NB4 (cell line): ENCODE measurements around the gene NUDCD2.

Experiments
- DNase-seq: peaks from one replicate; pipeline ENCODE4 v3.0.0; 2010; ENCODE audit warnings: low read depth
- H3K4me3 ChIP-seq: one replicate; pipeline ENCODE4 v1.5.1; 2011; ENCODE audit warnings: mild to moderate bottlenecking, low read depth, low read length, moderate library complexity
- MYC ChIP-seq: IDR thresholded peaks from 2 replicates; pipeline ENCODE4 v1.6.1; 2011; ENCODE audit warnings: low read depth, low read length
- POLR2A ChIP-seq: IDR thresholded peaks from 2 replicates; pipeline ENCODE4 v1.6.1; 2011; ENCODE audit warnings: mild to moderate bottlenecking; ENCODE audit not compliant: insufficient read length; ENCODE audit errors: extremely low read depth
- TF ChIP-seq, protein P1 (sequence below): IDR thresholded peaks from one replicate; pipeline ENCODE4 v1.5.1; 2012; ENCODE audit warnings: low read depth, low read length
- TF ChIP-seq, protein P2 (sequence below): IDR thresholded peaks from 2 replicates; pipeline ENCODE4 v1.6.1; 2011; ENCODE audit warnings: low read depth, low read length

Gene NUDCD2

DNA sequence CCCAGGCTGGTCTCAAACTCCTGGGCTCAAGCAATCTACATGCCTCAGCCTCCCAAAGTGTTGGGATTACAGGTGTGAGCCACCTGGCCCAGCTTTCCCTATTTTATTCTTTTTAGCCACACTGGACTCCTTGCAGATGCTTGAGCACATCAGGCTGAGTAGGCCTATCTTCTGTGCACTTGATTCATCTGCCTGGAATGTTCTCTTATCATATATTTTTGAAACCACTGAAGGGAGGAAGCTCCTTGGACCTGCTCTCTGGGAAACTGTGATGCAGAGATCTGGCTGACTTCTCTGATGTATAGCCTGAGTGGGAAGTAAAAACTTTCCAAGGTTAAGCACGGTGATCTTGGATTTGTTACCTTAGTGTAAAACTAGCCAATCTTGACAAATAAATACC is 39.0 kb upstream of the NUDCD2 start:
- TF ChIP-seq MYC, result no peak
- TF ChIP-seq POLR2A, result no peak
- TF ChIP-seq, protein P1, sequence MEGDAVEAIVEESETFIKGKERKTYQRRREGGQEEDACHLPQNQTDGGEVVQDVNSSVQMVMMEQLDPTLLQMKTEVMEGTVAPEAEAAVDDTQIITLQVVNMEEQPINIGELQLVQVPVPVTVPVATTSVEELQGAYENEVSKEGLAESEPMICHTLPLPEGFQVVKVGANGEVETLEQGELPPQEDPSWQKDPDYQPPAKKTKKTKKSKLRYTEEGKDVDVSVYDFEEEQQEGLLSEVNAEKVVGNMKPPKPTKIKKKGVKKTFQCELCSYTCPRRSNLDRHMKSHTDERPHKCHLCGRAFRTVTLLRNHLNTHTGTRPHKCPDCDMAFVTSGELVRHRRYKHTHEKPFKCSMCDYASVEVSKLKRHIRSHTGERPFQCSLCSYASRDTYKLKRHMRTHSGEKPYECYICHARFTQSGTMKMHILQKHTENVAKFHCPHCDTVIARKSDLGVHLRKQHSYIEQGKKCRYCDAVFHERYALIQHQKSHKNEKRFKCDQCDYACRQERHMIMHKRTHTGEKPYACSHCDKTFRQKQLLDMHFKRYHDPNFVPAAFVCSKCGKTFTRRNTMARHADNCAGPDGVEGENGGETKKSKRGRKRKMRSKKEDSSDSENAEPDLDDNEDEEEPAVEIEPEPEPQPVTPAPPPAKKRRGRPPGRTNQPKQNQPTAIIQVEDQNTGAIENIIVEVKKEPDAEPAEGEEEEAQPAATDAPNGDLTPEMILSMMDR, result no peak
- TF ChIP-seq, protein P2, sequence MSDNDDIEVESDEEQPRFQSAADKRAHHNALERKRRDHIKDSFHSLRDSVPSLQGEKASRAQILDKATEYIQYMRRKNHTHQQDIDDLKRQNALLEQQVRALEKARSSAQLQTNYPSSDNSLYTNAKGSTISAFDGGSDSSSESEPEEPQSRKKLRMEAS, result no peak
- no peak overlapping the region for H3K4me3 ChIP-seq
- DNase-seq, result no peak

DNA sequence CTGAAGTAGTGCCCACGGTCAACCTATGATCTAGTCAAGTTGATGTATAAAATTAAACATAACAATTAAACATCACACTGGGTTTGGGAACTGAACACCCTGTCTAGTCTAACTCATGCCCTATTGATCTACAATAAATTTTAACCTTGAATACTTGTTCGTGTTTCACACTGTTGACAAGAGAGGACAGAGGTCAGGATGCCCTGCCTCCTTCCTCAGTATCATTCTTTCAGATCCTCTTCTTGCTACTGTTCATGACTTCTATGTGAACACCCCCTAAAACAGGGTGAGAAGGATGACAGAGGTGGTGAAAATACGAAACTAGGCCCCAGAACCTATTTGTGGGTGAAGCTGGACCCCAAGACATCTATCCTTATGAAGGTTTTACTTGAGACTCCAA is 37.4 kb upstream of the NUDCD2 start:
- DNase-seq, result no peak
- TF ChIP-seq, protein P2, result no peak
- no peak for TF ChIP-seq MYC
- TF ChIP-seq, protein P1, result no peak
- TF ChIP-seq POLR2A, result no peak
- H3K4me3 ChIP-seq, result no peak overlapping the region

DNA sequence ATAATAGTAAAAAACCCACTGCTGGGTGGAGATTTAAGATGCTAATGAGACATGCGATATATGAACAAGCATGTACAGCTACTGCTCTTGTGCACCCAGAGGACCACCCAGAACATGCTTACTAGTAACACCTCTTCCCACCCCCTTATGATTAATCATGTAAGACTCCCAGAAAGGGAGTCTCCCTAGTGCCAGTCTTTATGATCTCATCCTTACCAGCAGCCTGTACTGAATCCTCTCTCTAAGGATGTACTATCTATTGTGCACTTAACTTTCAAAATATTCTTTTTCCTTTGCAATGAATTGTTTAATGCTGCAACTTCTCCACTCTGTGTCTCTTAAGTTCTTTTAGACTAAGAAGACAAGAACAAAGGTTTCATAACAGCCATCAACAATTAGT is 36.4 kb upstream of the NUDCD2 start:
- no peak overlapping the region for H3K4me3 ChIP-seq
- DNase-seq, result no peak
- TF ChIP-seq POLR2A (no peak), MYC (no peak)
- TF ChIP-seq, protein P1, result no peak
- TF ChIP-seq, protein P2, result no peak

DNA sequence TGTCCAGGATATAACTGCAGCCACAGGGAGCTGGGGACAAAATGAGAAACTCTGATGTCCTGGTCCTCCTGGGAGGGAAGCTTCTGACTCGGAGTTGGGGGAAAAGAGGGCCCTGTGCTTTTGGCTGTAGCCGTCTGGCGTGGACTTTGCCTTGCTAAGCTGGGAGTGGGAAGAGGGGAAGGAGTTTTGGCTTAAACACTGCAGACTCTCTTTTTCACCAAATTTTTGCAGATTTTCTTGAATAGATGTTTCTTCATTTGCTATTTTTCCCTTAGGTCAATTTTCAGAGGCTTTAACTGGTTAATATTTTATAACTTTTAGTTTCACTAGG is 29.8 kb upstream of the NUDCD2 start:
- no peak overlapping the region for H3K4me3 ChIP-seq
- no peak for DNase-seq
- TF ChIP-seq, protein P2, result no peak
- TF ChIP-seq MYC (no peak), POLR2A (no peak)
- TF ChIP-seq, protein P1, result no peak

DNA sequence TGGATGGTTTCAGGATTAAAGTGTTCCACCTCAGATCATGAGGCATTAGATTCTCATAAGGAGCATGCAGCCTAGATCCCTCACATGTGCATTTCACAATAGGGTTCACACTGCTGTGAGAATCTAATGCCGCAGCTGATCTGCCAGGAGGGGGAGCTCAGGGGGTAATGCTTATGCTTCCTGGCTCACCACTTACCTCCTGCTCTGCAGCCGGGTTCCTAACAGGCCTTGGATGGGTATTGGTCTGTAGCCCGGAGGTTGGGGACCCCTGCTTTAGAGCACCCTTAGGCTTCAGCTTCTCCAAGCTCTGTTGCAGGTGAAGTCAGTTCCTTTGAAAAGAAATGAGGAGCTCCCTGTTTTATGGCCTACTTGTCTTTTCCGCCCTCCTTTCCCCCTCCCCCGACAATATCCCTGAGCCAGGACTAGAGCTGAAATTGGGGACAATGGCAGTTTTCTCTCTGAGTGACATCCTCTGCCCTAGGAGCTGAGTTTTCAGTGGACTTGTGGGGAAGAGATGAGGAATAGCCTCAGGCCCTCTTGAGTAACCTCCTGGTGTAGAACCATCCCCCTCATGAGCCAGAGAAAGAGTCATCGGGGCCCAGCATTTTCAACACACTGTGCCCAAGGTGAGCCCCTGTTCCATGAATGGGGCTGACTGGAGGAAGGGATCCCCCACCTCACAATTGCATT is 29.3 kb upstream of the NUDCD2 start:
- DNase-seq, result peak; percentile 54
- no peak overlapping the region for H3K4me3 ChIP-seq
- no peak for TF ChIP-seq MYC
- TF ChIP-seq, protein P1, result peak; percentile 25

DNA sequence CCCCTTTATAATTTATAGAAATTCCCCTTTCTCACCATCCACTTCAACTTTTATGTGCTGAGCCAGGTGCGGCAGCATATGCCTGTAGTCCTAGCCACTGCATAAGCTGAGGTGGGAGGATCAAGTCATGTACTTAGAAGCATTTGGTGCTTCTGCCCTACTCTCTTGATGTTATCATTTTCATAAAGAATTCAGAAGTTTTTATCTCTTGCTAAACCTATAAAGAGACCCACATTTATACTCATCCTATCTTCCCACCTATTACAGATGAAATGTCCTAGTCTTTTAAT is 19.0 kb upstream of the NUDCD2 start:
- no peak for DNase-seq
- TF ChIP-seq, protein P2, result no peak
- TF ChIP-seq, protein P1, result no peak
- TF ChIP-seq POLR2A (no peak), MYC (no peak)
- H3K4me3 ChIP-seq, result no peak overlapping the region
